Measurements from ENCODE around the gene ADIPOQ.
A peak's percentile ranks its signal among the peaks of the same experiment; 100 is the strongest.
"Not testable (repeated sequence)": the region's sequence is repeated elsewhere in the genome, so short reads cannot be mapped to it uniquely, and the experiment has no call there.

Gene ADIPOQ

DNA sequence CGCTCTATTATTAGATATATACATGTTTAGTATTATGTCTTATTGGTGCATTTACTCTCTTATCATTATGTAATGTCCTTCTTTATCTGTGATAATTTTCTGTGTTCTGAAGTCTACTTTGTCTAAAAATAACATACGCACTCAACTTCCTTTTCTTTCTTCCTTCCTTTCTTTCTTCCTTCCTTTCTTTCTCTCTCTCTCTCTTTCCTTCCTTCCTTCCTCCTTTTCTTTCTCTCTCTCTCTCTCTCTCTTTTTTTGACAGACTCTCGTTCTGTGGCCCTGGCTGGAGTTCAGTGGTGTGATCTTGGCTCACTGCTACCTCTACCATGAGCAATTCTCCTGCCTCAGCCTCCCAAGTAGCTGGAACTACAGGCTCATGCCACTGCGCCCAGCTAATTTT lies 15.2 kb downstream of the ADIPOQ start:
- H3K4me3 ChIP-seq (replicated peaks; ENCODE audit: low read depth, low read length): no peak overlapping the region
- DNase-seq (ENCODE audit: low read depth): no peak
- no peak for TF ChIP-seq CTCF (IDR thresholded peaks at IDR 0.05; ENCODE audit: low read length, missing control alignments)

- not testable (repeated sequence) for H3K4me3 ChIP-seq (replicated peaks; ENCODE audit: low read depth, low read length); DNase-seq (ENCODE audit: low read depth)
Measured at GRCh38 chr3:186865215-186865853, 22.8 kb downstream of the ADIPOQ start.

GRCh38 chr3:186866095-186866494 lies 23.6 kb downstream of the ADIPOQ start:
- not testable (repeated sequence) for H3K4me3 ChIP-seq (replicated peaks; ENCODE audit: low read depth, low read length); DNase-seq (ENCODE audit: low read depth)

DNA sequence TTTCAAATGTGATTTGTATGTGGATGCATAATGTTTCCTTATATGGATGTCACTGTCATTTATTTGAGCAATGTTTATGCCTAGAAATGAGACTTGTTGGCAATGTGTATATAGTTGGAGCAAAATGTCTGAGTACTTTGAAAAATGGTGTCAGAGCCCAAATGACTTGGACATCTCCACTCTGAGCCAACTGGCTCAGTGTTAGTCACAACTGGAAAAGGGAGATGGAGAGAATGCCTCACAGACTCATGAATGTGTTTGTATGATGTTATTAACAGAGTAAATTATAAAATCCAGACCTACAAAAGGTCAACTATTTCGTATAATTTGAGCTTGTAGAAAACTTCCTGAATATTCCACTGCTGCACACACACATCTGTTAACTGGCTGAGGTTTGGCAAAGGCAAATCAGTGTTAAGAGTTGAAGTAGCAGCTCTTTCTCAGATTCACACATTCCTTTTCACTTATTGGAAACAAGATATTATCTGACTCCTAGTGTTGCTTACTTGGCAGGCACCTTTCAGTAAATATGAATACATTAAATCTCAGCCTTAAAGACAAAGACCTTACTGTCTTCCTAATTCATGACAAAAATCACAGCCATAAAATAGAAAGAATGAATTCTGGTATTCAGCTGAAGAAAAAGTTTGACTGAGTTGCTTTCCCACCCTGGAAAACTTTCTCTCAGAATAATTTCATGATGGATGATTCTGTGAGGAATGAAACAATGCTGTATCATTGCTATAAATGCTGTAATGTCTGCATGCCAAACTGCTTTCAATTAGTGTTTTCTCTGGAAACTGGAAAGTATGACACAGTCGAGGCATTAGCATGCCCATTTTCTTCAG lies 27.0 kb downstream of the ADIPOQ start:
- no peak overlapping the region for H3K4me3 ChIP-seq (replicated peaks; ENCODE audit: low read depth, low read length)
- TF ChIP-seq CTCF (IDR thresholded peaks at IDR 0.05; ENCODE audit: low read length, missing control alignments): no peak

DNA sequence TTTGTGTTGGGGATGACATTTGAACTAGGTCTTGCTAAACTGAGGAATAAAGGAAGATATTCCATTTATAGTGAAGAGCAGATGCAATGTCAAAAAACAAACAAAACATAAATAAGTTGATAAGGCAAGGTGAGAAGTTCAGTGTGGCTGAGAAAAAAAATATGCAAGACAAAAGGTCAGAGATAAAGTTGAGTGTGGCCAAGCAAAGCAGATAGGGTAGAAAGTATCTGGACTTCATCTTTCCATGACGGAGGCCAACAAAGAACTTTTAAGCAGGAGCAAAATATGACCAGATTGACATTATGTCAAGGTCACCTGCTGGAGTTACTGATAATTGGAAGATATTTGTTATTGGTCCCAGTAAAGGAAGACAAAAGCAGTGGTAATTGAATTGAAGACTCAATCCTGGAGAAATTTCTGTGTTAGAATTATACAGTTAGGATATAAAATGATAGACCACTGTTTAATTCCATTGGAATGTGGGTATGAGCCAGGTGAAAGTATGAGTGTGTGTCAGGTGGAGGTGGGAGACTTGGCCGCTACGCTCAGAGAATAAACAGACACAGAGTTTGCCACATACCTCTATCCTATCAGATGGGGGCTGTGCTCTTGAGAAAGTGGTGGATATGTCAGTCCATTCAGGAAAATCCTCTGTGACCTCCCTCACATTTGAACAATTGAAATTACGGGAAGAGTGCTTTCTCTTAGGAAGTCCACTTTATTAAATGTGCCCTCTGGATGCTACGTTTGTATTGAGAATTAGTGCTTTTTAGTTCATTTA lies 28.1 kb downstream of the ADIPOQ start:
- no peak overlapping the region for H3K4me3 ChIP-seq (replicated peaks; ENCODE audit: low read depth, low read length)
- DNase-seq (ENCODE audit: low read depth): no peak
- no peak for TF ChIP-seq CTCF (IDR thresholded peaks at IDR 0.05; ENCODE audit: low read length, missing control alignments)

More for the DNA sequence above, 27.0 kb downstream of the ADIPOQ start:
- peak; percentile 36 for DNase-seq (ENCODE audit: low read depth)

DNA sequence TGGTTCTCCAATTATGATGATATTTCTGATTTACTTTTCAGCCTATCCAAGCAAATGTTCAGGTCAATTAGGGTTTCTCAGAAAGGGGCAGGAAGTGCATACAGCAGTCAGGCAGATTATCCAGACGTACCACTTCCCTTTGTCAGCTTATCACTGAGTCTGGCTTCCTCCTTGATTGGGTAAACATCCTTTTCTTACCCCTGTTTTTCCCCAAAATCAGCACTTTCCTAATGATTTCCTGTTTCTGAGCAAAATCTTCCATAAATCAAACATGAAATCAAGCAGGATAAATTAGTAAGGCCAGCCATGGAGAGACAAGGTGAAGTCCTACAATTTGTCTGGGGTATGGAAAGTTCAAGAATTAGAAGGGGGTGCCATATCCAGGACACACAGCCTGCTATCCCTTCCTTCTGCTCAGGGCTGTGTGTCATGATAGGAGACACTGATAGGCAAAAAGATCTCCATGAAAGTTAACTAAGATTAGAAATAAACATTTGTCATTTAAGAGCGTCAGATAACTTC lies 29.0 kb downstream of the ADIPOQ start:
- DNase-seq (ENCODE audit: low read depth): peak; percentile 29
- no peak overlapping the region for H3K4me3 ChIP-seq (replicated peaks; ENCODE audit: low read depth, low read length)
- no peak for TF ChIP-seq CTCF (IDR thresholded peaks at IDR 0.05; ENCODE audit: low read length, missing control alignments)

GRCh38 chr3:186873796-186874195 lies 31.3 kb downstream of the ADIPOQ start:
- not testable (repeated sequence) for H3K4me3 ChIP-seq (replicated peaks; ENCODE audit: low read depth, low read length); DNase-seq (ENCODE audit: low read depth)

GRCh38 chr3:186874216-186874615 lies 31.7 kb downstream of the ADIPOQ start:
- not testable (repeated sequence) for H3K4me3 ChIP-seq (replicated peaks; ENCODE audit: low read depth, low read length); DNase-seq (ENCODE audit: low read depth)

DNA sequence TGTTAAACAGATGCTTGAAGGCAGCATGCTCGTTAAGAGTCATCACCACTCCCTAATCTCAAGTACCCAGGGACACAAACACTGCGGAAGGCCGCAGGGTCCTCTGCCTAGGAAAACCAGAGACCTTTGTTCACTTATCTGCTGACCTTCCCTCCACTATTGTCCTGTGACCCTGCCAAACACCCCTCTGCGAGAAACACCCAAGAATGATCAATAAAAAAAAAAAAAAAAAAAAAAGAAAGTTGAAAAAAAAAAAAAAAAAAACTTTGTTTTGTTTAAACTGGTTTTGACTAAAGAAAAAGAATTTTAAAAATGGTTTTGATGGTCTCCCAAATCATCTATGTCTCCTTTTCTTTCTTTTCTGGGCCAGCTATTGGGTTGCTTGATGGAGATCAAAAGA lies 32.3 kb downstream of the ADIPOQ start:
- not testable (repeated sequence) for H3K4me3 ChIP-seq (replicated peaks; ENCODE audit: low read depth, low read length); DNase-seq (ENCODE audit: low read depth)
